ENCODE data around the gene CLECL1. TPM values are rescaled to one million over a fixed set of nuclear protein-coding genes. Genes with fewer than 3 reads are reported as not detected.
A peak's percentile ranks its signal among the peaks of the same experiment; 100 is the strongest.

CLECL1 gene
- total RNA-seq, 2 experiments from 2014 or later, result 6.0 to 8.5 TPM

GRCh38 chr12:9724023-9724422, 8.9 kb downstream of the CLECL1 start:
- DNase-seq (no peak), ATAC-seq (no peak)
- peaks cover 6% of the 10 kb centered on the region for H3K36me3 Mint-ChIP-seq (ENCODE audit: low read depth)
- H3K4me3 Mint-ChIP-seq, result no peak overlapping the region
- ChIA-PET CTCF (interaction anchor here (0.7 to 1.8 kb wide), 4 partner anchors 11 to 25 kb away, joined by 3 to 5 read pairs (median 4); no protein-coding TSS in a partner anchor), POLR2A (no interaction called here)
- peaks cover 4% of the 10 kb centered on the region for H3K27me3 Mint-ChIP-seq
- H3K27ac Mint-ChIP-seq, result no peak overlapping the region
- peaks cover 33% of the 10 kb centered on the region for H3K4me1 Mint-ChIP-seq (ENCODE audit: low read depth)
- intact Hi-C loops (cut with micrococcal nuclease), result no loop called here
- TF ChIP-seq, protein P1, sequence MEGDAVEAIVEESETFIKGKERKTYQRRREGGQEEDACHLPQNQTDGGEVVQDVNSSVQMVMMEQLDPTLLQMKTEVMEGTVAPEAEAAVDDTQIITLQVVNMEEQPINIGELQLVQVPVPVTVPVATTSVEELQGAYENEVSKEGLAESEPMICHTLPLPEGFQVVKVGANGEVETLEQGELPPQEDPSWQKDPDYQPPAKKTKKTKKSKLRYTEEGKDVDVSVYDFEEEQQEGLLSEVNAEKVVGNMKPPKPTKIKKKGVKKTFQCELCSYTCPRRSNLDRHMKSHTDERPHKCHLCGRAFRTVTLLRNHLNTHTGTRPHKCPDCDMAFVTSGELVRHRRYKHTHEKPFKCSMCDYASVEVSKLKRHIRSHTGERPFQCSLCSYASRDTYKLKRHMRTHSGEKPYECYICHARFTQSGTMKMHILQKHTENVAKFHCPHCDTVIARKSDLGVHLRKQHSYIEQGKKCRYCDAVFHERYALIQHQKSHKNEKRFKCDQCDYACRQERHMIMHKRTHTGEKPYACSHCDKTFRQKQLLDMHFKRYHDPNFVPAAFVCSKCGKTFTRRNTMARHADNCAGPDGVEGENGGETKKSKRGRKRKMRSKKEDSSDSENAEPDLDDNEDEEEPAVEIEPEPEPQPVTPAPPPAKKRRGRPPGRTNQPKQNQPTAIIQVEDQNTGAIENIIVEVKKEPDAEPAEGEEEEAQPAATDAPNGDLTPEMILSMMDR (IDR thresholded peaks at IDR 0.05), result no peak
- H3K9me3 Mint-ChIP-seq, result no peaks in the 10 kb centered on the region

GRCh38 chr12:9721394-9722092, 11.4 kb downstream of the CLECL1 start:
- TF ChIP-seq, protein P1 (IDR thresholded peaks at IDR 0.05), result no peak
- Mint-ChIP-seq H3K9me3 (no peaks in the 10 kb centered on the region), H3K4me1 (ENCODE audit: low read depth) (peaks cover 34% of the 10 kb centered on the region), H3K27me3 (peaks cover 4% of the 10 kb centered on the region), H3K27ac (no peak overlapping the region), H3K4me3 (no peak overlapping the region), H3K36me3 (ENCODE audit: low read depth) (peaks cover 6% of the 10 kb centered on the region)
- DNase-seq, result no peak
- ChIA-PET POLR2A (interaction anchor here (0.6 to 2.2 kb wide), 5 partner anchors 13 to 28 kb away, joined by 3 to 12 read pairs (median 3); no protein-coding TSS in a partner anchor), CTCF (interaction anchor here (0.5 to 7.2 kb wide), 7 partner anchors 10 to 1177 kb away, joined by 3 to 67 read pairs (median 3); no protein-coding TSS in a partner anchor)
- ATAC-seq, result peak; percentile 51
- intact Hi-C loops (cut with micrococcal nuclease), result no loop called here

- peaks cover 8% of the 10 kb centered on the region for H3K36me3 Mint-ChIP-seq (ENCODE audit: low read depth)
- peak; percentile 19 for DNase-seq
- no peaks in the 10 kb centered on the region for H3K9me3 Mint-ChIP-seq
- TF ChIP-seq, protein P1 (IDR thresholded peaks at IDR 0.05), result no peak
- ATAC-seq, result peak; percentile 79
- CTCF ChIA-PET, result interaction anchor here (7.2 kb wide), 1 partner anchor 12 kb away, joined by 67 read pairs; no protein-coding TSS in a partner anchor
- H3K4me1 Mint-ChIP-seq (ENCODE audit: low read depth), result peaks cover 39% of the 10 kb centered on the region
- POLR2A ChIA-PET, result interaction anchor here (1.4 kb wide), 1 partner anchor 20 kb away, joined by 3 read pairs; no protein-coding TSS in a partner anchor
- H3K27ac Mint-ChIP-seq, result no peak overlapping the region
- peaks cover 4% of the 10 kb centered on the region for H3K27me3 Mint-ChIP-seq
- intact Hi-C loops (cut with micrococcal nuclease), result no loop called here
- H3K4me3 Mint-ChIP-seq, result no peak overlapping the region
Measured at GRCh38 chr12:9719790-9720189, 13.1 kb downstream of the CLECL1 start.

DNA sequence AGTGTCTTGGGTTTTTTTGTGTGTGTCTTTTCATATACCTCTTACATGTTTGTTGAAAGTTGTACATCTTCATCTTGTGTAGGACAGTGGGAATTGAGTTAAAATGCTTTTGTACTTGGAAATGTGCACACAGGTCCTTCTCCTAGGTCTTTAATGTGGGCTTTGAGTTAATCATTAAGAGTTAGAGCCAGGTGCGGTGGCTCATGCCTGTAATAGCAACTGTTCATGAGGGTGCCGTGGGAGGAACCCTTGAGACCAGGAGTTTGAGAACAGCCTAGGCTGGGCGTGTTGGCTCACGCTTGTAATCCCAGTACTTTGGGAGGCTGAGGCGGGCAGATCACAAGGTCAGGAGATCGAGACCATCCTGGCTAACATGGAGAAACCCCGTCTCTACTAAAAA, 13.9 kb downstream of the CLECL1 start:
- TF ChIP-seq, protein P1 (IDR thresholded peaks at IDR 0.05), result no peak
- ATAC-seq (no peak), DNase-seq (no peak)
- POLR2A ChIA-PET, result no interaction called here
- no peaks in the 10 kb centered on the region for H3K9me3 Mint-ChIP-seq
- H3K27ac Mint-ChIP-seq, result no peak overlapping the region
- CTCF ChIA-PET, result interaction anchor here (0.9 to 7.2 kb wide), 2 partner anchors 11 to 86 kb away, joined by 4 to 67 read pairs; no protein-coding TSS in a partner anchor
- peaks cover 4% of the 10 kb centered on the region for H3K27me3 Mint-ChIP-seq
- no peak overlapping the region for H3K4me3 Mint-ChIP-seq
- peaks cover 8% of the 10 kb centered on the region for H3K36me3 Mint-ChIP-seq (ENCODE audit: low read depth)
- H3K4me1 Mint-ChIP-seq (ENCODE audit: low read depth), result peaks cover 39% of the 10 kb centered on the region
- intact Hi-C loops (cut with micrococcal nuclease), result no loop called here
